ENCODE results near the gene SLX4.
A peak's percentile ranks its signal among the peaks of the same experiment; 100 is the strongest.
"Not testable (repeated sequence)": the region's sequence is repeated elsewhere in the genome, so short reads cannot be mapped to it uniquely, and the experiment has no call there.

Gene SLX4

GRCh38 chr16:3641801-3642396 lies 30.5 kb upstream of the SLX4 start:
- DNase-seq: no peak

DNA sequence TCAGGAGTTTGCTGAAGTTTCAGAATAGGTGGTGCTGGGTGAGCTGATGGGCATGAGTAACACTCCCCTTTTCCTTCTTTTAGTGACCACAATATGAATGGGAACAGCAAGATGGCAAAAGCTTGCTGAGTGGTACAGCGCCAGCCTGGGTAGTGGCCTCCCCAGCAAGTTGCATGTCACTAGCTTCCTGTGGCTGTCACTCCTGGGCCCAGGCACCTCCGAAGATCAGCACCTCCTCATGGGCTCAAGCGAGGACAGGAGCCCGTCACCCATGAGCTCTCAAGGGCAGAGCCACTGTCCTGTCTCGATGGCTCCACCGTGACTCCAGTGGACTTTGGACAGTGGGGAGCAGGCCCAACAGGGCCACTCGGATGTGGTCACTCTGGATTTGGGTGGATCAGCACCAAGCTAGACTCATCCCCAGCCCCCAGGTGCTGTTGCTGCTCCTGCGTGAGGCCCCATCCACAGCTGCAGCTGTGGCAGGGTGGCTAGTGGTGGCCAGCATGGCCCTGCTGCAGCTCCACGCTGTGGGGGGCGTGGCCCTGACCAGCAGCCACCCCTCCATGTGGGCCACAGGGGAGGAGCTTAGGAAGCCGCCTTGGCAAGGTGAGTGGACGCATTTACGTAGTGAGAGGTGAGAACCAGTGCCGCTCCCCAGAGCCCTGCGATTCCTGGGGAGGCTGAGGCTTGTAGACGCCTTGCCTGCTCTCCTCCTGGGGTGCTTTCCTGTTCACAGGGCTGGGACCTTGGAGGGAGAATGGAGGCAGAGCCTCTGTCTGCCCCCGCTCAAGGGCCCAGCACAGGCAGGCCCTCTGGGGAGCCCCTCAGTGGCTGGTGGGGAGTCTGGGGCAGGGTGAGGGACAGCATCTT lies 29.5 kb upstream of the SLX4 start:
- no peak for DNase-seq

DNA sequence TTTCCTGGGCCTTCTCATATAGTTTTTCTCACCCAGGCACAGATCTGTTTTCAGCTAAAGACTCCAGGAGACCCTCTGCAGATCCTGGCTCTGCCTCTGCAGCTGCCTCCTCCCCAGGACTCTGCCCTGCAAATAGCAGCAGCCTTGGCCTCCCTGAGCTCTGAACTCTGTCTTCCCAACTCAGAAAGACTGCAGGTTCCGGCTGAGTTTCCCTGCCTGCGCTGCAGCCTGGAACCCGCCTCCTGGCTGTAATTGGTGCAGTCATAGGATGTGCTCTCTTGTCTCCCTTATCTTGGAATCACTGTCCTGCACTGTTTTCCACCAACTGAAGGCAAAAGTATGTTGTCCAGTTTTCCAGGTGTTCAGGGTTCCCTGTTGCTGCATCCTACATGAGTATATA lies 28.8 kb upstream of the SLX4 start:
- DNase-seq: no peak

DNA sequence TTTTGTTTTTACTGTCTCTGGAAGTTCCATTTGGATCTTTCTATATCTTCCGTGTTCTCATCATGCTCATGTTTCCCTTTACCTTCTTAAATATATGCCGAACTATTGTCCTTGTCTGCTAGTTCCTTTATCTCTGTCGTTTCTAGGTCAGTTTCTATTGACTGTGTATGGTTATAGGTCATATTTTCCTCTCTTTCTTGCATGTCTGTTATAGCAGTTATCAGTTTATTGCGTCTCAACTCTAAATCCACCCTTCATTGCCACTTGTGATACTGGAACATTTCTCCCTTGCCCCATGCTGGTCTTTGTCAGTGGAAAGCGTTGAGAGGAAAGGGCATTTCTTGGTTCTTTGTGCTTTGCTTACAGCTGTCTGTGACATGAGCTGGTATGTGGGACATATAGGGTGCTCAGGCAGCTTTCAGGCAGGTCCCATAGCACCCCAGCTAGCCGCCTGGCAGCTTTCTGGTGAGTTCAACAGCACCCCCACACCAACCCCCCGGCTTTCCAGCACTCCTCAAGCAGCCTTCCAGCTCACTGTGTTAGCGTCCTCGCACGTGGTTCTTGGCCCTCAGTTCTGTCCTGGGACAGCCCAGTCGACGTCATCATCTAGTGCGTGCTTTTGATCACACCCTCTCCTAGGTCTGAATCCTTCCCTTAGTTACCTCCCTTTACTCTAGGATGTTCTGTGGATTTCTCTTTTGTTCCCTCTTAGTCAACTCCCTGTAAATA lies 27.7 kb upstream of the SLX4 start:
- DNase-seq: no peak

GRCh38 chr16:3637371-3637923 lies 26.0 kb upstream of the SLX4 start:
- DNase-seq: no peak

- DNase-seq: no peak
Measured at GRCh38 chr16:3625911-3626732, 14.7 kb upstream of the SLX4 start.

DNA sequence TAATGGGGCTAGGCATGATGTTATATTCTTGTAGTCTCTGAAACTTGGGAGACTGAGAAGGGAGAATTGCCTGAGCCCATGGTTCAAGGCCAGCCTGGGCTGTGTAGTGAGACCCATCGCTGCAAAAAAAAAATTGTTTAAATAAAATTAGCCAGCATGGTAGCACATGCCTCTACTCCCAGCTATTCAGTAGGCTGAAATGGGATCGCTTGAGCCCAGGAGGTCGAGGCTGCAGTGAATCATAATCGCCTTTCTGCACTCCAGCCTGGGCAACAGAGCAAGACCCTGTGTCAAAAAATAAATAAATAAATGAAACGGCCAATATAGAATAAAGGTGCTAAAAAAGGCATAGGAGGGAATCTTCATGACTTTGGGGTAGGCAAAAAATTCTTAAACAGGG lies 13.9 kb upstream of the SLX4 start:
- no peak for DNase-seq

- DNase-seq: no peak
Measured at GRCh38 chr16:3623642-3624041, 12.2 kb upstream of the SLX4 start.

- no peak for DNase-seq
Measured at GRCh38 chr16:3618769-3619141, 7.3 kb upstream of the SLX4 start.

- DNase-seq: no peak
Measured at GRCh38 chr16:3612510-3613466, 1.4 kb upstream of the SLX4 start.

DNA sequence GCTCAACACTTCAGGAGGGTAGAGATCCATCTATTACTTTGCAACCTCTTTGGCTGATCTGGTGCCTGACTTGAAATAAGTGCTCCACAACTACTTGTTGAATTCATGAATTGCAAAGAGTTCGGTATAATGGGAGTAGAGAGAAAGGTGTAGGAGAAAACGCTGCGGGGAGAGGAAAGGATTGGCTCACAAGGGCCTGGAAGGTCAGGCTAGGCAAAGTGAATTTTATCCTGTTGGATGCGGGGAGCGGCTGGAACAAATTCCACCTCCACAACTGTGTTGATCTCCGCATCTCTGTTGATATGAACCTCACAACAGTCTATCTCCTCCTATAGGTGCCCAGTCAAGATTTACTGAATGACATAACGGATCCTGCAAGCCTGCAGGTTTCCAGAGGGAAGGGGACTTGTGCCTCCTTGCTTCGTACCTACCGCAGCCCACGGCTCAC lies 684 bp downstream of the SLX4 start:
- DNase-seq: no peak

DNA sequence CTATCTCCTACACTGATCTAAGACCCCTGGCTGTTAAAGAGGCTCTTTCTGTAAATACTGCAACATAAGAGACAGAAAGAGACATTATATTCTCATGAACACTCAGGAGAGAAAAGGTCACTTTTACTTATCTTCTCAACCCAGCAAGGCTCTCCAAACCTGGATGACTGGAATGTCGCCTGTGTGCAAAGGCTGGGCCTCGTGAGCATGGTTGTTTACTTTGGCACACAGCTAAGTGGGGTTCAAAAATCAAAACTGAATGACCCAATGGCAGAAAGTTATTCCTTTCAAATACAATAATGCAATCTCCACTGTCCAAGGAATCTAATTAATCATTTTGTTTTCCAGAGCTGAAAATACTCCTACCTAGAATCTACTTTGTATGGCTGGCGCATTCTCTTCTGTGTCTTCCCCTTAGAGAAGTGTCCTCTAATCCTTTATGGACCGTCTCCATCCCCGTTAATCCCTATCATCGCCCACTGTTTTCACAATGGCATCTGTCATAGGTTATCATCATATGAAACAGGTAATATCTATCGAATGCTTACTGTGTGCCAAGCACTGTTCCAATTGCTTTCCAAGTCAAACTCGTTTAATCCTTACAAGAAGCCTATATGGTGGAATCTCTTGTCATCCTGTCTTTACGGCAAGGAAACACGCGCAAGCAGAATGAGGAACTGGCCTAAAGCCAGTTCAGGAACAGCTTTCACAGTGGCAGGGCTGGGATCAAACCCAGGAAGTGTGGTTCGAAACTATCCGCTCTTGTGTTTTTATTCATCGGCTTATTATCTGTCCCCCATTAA lies 1.3 kb downstream of the SLX4 start:
- DNase-seq: no peak

DNA sequence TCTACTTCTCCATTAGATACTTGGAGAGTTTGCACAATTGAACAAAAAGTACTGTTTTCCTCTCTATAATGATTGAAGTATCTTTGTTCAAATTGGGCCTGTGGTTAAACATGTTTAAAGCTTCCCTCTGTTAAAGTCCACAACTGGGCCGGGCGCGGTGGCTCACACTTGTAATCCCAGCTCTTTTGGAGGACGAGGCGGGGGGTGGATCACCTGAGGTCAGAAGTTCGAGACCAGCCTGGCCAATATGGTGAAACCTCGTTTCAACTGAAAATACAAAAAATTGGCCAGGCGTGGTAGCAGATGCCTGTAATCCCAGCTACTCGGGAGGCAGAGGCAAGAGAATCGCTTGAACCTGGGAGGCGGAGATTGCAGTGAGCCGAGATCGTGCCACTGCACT lies 2.4 kb downstream of the SLX4 start:
- not testable (repeated sequence) for DNase-seq

GRCh38 chr16:3608069-3608468 lies 3.3 kb downstream of the SLX4 start:
- no peak for DNase-seq

GRCh38 chr16:3607634-3608033 lies 3.8 kb downstream of the SLX4 start:
- no peak for DNase-seq

GRCh38 chr16:3607161-3607560 lies 4.2 kb downstream of the SLX4 start:
- no peak for DNase-seq

- no peak for DNase-seq
Measured at GRCh38 chr16:3606441-3606840, 5.0 kb downstream of the SLX4 start.

DNA sequence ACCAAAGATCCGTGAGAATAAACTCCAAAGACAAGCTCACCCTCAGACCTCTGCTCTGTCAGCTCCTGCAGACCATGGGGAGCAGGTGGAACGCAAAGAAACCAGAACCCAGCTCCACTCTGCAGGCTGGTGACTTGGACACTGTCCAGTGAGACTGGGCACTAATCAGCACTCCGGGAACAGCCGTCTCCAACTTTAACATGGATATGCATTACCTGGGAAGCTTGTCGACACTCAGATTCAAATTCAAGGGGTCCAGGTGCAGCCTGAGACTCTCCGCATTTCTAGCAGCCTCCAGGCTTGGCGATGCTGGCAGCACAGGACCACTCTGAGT lies 9.1 kb downstream of the SLX4 start:
- no peak for DNase-seq

- no peak for DNase-seq
Measured at GRCh38 chr16:3601614-3602319, 9.6 kb downstream of the SLX4 start.

DNA sequence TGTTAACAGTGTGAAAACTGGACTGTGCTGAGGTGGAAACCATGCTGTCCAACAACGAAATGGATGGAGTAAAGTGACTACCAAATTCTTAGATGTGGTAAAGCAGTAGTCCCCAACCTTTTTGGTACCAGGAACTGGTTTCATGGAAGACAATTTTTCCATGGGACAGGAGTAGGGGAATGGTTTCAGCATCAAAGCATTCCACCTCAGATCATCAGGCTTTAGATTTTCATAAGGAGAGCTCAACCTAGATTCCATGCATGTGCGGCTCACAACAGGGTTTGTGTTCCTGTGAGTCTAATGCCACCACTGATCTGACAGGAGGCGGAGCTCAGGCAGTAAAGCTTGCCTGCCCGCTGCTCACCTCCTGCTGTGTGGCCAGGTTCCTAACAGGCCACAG lies 11.5 kb downstream of the SLX4 start:
- peak in 1 of 2 experiments; percentile 2 for DNase-seq
